ENCODE results near the gene KLHL20. TPM values are rescaled to one million over a fixed set of nuclear protein-coding genes. Genes with fewer than 3 reads are reported as not detected.
"Not testable (repeated sequence)": the region's sequence is repeated elsewhere in the genome, so short reads cannot be mapped to it uniquely, and the experiment has no call there.

Gene KLHL20
- total and polyA plus RNA-seq, 9 donors: 15.6 to 33.4 (median 23.0) TPM

DNA sequence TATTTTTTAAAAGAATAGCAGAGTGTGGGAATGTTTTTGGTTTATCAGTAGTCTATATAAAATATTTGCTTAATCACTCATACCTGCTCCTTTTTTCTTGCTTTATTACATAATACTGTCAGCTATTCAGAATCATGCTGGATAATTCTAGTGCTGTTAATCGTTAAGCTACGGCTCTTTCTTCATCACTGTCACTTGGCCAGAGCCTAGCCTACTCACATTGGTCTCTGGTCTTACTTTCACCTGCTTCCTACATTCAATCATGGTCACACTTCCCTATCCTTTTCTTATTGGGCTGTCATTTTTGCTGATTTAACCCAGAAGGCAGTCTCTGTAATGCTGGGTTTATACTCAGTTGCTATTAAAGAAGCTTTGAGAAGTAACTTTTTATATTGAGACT lies 2.5 kb downstream of the KLHL20 start:
- no peaks in the 10 kb centered on the region for H3K36me3 ChIP-seq
- TF ChIP-seq EP300 (IDR thresholded peaks at IDR 0.05) (no peak), POLR2A (IDR thresholded peaks at IDR 0.05) (no peak)
- TF ChIP-seq, protein P1, sequence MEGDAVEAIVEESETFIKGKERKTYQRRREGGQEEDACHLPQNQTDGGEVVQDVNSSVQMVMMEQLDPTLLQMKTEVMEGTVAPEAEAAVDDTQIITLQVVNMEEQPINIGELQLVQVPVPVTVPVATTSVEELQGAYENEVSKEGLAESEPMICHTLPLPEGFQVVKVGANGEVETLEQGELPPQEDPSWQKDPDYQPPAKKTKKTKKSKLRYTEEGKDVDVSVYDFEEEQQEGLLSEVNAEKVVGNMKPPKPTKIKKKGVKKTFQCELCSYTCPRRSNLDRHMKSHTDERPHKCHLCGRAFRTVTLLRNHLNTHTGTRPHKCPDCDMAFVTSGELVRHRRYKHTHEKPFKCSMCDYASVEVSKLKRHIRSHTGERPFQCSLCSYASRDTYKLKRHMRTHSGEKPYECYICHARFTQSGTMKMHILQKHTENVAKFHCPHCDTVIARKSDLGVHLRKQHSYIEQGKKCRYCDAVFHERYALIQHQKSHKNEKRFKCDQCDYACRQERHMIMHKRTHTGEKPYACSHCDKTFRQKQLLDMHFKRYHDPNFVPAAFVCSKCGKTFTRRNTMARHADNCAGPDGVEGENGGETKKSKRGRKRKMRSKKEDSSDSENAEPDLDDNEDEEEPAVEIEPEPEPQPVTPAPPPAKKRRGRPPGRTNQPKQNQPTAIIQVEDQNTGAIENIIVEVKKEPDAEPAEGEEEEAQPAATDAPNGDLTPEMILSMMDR (IDR thresholded peaks at IDR 0.05): no peak
- no peak overlapping the region for H3K27ac ChIP-seq
- H3K4me1 ChIP-seq (ENCODE audit: insufficient read depth): peaks cover 2% of the 10 kb centered on the region
- intact Hi-C loops (cut with DNase I): no loop called here
- no peaks in the 10 kb centered on the region for H3K9me3 ChIP-seq
- 79 to 88% (median 81%) methylated on average over 2 of the region's 2 CpGs for WGBS, 3 donors
- no peak for DNase-seq
- no peak overlapping the region for H3K4me3 ChIP-seq
- H3K27me3 ChIP-seq: no peaks in the 10 kb centered on the region

DNA sequence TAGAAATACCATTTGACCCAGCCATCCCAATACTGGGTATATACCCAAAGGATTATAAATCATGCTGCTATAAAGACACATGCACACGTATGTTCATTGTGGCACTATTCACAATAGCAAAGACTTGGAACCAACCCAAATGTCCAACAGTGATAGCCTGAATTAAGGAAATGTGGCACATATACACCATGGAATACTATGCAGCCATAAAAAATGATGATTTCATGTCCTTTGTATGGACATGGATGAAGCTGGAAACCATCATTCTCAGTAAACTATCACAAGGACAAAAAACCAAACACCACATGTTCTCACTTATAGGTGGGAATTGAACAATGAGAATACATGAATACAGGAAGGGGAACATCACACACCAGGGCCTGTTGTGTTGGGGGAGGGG lies 16.6 kb downstream of the KLHL20 start:
- H3K36me3 ChIP-seq; intact Hi-C loops (cut with DNase I); H3K9me3 ChIP-seq; DNase-seq; H3K4me3 ChIP-seq; H3K4me1 ChIP-seq (ENCODE audit: insufficient read depth); H3K27ac ChIP-seq; H3K27me3 ChIP-seq: not testable (repeated sequence)
- 87 to 95% (median 94%) methylated on average over 1 of the region's 1 CpG for WGBS, 3 donors

DNA sequence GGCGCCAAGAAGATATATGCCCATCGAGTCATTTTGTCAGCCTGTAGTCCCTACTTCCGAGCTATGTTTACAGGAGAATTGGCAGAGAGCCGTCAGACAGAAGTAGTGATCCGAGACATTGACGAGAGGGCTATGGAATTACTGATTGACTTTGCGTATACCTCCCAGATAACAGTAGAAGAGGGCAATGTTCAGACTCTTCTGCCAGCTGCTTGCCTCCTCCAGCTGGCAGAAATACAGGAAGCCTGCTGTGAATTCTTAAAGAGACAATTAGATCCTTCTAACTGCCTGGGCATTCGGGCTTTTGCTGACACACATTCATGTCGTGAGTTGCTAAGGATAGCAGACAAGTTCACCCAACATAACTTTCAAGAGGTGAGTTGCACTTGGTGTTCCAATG lies 19.1 kb downstream of the KLHL20 start:
- H3K27me3 ChIP-seq: no peaks in the 10 kb centered on the region
- TF ChIP-seq, protein P1 (IDR thresholded peaks at IDR 0.05): no peak
- TF ChIP-seq POLR2A (IDR thresholded peaks at IDR 0.05) (no peak), EP300 (IDR thresholded peaks at IDR 0.05) (no peak)
- no peak overlapping the region for H3K4me3 ChIP-seq
- WGBS, 3 donors: 90 to 94% (median 92%) methylated on average over 9 of the region's 9 CpGs
- H3K36me3 ChIP-seq: no peaks in the 10 kb centered on the region
- no peaks in the 10 kb centered on the region for H3K4me1 ChIP-seq (ENCODE audit: insufficient read depth)
- H3K9me3 ChIP-seq: peaks cover 0 to 3% of the 10 kb centered on the region in 2 donors
- no peak overlapping the region for H3K27ac ChIP-seq
- no peak for DNase-seq
- intact Hi-C loops (cut with DNase I): no loop called here

DNA sequence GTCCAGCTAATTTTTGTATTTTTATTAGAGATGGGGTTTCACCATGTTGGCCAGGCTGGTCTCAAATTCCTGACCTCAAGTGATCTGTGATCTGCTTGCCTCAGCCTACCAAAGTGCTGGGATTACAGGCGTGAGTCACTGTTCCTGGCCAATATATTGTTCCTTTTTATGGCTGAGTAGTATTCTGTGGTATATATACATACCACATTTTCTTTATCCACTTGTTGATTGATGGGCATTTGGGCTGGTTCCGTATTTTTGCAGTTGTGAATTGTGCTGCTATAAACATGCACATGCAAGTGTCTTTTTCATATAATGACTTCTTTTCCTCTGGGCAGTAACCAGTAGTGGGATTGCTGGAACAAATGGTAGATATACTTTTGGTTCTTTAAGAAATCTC lies 21.3 kb downstream of the KLHL20 start:
- H3K9me3 ChIP-seq; DNase-seq; H3K4me3 ChIP-seq; H3K27me3 ChIP-seq; intact Hi-C loops (cut with DNase I); H3K27ac ChIP-seq; H3K4me1 ChIP-seq (ENCODE audit: insufficient read depth); H3K36me3 ChIP-seq: not testable (repeated sequence)
- 96 to 100% (median 99%) methylated on average over 2 of the region's 2 CpGs for WGBS, 3 donors

DNA sequence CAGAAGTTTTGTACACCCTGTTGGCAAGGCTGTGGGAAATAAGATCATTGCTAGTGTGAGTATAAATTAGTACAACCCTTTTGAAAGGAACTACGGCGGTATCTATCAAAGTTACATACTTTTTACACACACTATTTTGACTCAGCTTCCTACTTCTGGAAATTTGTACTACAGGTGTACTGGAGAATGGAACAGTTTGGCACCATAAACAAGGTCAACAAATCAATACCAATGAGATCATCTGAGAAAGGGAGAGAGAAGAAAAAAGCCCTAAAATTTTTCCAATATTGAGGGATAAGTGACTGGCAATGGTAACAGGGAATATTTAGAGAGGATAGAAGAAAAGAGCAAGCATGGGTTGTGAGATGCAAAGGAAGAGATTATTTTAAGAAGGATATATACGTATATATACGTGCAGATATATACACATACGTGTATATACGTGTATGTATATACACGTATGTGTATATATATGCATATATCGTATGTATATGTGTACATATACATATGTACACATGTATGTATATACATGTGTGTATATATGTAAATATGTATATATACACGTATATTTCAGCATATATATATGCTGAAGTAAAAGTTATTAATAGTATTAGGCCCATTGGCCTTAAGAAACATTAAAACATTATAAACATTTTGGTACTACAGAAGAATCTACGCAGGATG lies 27.6 kb downstream of the KLHL20 start:
- Histone ChIP-seq H3K4me1 (ENCODE audit: insufficient read depth) (no peaks in the 10 kb centered on the region), H3K27ac (no peak overlapping the region), H3K4me3 (no peak overlapping the region), H3K36me3 (no peaks in the 10 kb centered on the region), H3K27me3 (no peaks in the 10 kb centered on the region), H3K9me3 (peaks cover 0 to 3% of the 10 kb centered on the region in 2 donors)
- no peak for TF ChIP-seq POLR2A (IDR thresholded peaks at IDR 0.05)
- TF ChIP-seq, protein P1 (IDR thresholded peaks at IDR 0.05): no peak
- no peak for TF ChIP-seq EP300 (IDR thresholded peaks at IDR 0.05)
- no peak for DNase-seq
- 94 to 97% (median 97%) methylated on average over 10 of the region's 10 CpGs for WGBS, 3 donors
- intact Hi-C loops (cut with DNase I): no loop called here
